GM19438 (cell line): ENCODE measurements around the gene VPS52.
A peak's percentile ranks its signal among the peaks of the same experiment; 100 is the strongest.

ENCODE experiments used
- ATAC-seq: cut with Tn5 transposase; IDR thresholded peaks from one replicate; pipeline ENCODE4 v1.9.1; 2021; ENCODE audit warnings: low read depth; ENCODE audit not compliant: unreplicated experiment

Gene VPS52

GRCh38 chr6:33271468-33272274, at the start of gene VPS52, which contains the start of gene RPS18:
Gene VPS52 (minus strand): TSS chr6:33271876. CDS start chr6:33271675, 201 bp downstream.
Gene RPS18 (plus strand): TSS chr6:33272075. CDS start chr6:33272120, 45 bp downstream.
- peak; percentile 63 for ATAC-seq

- ATAC-seq = no peak
These were observed 49.6 kb upstream of the VPS52 start for GRCh38 chr6:33321227-33321626.

- no peak for ATAC-seq
These were observed 48.9 kb upstream of the VPS52 start for GRCh38 chr6:33320315-33321181.

- no peak for ATAC-seq
These were observed 48.3 kb upstream of the VPS52 start for GRCh38 chr6:33319939-33320314.

GRCh38 chr6:33318426-33319073, 46.9 kb upstream of the VPS52 start:
- ATAC-seq = no peak

- peak; percentile 49 for ATAC-seq
These were observed 46.2 kb upstream of the VPS52 start, which contains the start of gene ZBTB22 for GRCh38 chr6:33317669-33318425. Gene ZBTB22 (minus strand): TSS chr6:33317744. CDS start chr6:33316916, 828 bp downstream.

GRCh38 chr6:33317419-33317668, 45.7 kb upstream of the VPS52 start:
- ATAC-seq = no peak

GRCh38 chr6:33316603-33317418, 45.1 kb upstream of the VPS52 start:
- no peak for ATAC-seq

- ATAC-seq = no peak
These were observed 44.3 kb upstream of the VPS52 start for GRCh38 chr6:33315793-33316602.

- ATAC-seq = no peak
These were observed 43.5 kb upstream of the VPS52 start for GRCh38 chr6:33314943-33315792.

- ATAC-seq = no peak
These were observed 42.9 kb upstream of the VPS52 start for GRCh38 chr6:33314515-33314942.

GRCh38 chr6:33313709-33314514, 42.2 kb upstream of the VPS52 start, which contains the start of gene TAPBP:
Gene TAPBP (minus strand): TSS chr6:33314078. CDS start chr6:33314041, 37 bp downstream.
- peak; percentile 44 for ATAC-seq

- ATAC-seq = no peak
These were observed 41.5 kb upstream of the VPS52 start for GRCh38 chr6:33313105-33313708.

GRCh38 chr6:33312361-33313104, 40.9 kb upstream of the VPS52 start:
- ATAC-seq = no peak

GRCh38 chr6:33306356-33306755, 34.7 kb upstream of the VPS52 start:
- no peak for ATAC-seq

GRCh38 chr6:33305052-33305451, 33.4 kb upstream of the VPS52 start:
- ATAC-seq = no peak
